Astrocyte of the cerebellum (primary cell): ENCODE measurements around the gene SHC2.
"Not testable (repeated sequence)": the region's sequence is repeated elsewhere in the genome, so short reads cannot be mapped to it uniquely, and the experiment has no call there.

Source experiments
- DNase-seq: peaks from one replicate; pipeline ENCODE4 v3.0.0-alpha.2; 2011; ENCODE audit warnings: low read depth
- H3K4me3 ChIP-seq: 2 replicates; pipeline ENCODE4 v1.5.1; 2011; ENCODE audit warnings: mild to moderate bottlenecking, low read depth, low read length, moderate library complexity
- CTCF ChIP-seq: IDR thresholded peaks from 2 replicates; pipeline ENCODE4 v1.5.1; 2012; ENCODE audit warnings: low read length, low read depth, moderate library complexity, mild to moderate bottlenecking; ENCODE audit errors: missing control alignments
- in situ Hi-C: cut with HindIII; loops from 2 replicates; pipeline ENCODE4 v1.10.0; 2017; ENCODE audit warnings: low sequenced_read_pairs

The SHC2 gene

GRCh38 chr19:426725-427445 is 33.9 kb downstream of the SHC2 start:
- in situ Hi-C loops = no loop called here
- no peak for TF ChIP-seq CTCF
- no peak for DNase-seq

GRCh38 chr19:425056-425455 is 35.8 kb downstream of the SHC2 start:
- H3K4me3 ChIP-seq = no peak overlapping the region
- in situ Hi-C loops = no loop called here
- DNase-seq = no peak
- TF ChIP-seq CTCF = no peak

More at GRCh38 chr19:426725-427445, 33.9 kb downstream of the SHC2 start:
- H3K4me3 ChIP-seq = no peak overlapping the region

- H3K4me3 ChIP-seq = no peak overlapping the region
- in situ Hi-C loops = no loop called here
- no peak for TF ChIP-seq CTCF
- no peak for DNase-seq
Observed at GRCh38 chr19:424546-424945, 36.3 kb downstream of the SHC2 start.

GRCh38 chr19:423691-424466 is 37.0 kb downstream of the SHC2 start:
- no peak for TF ChIP-seq CTCF
- no peak for DNase-seq
- no peak overlapping the region for H3K4me3 ChIP-seq
- in situ Hi-C loops = no loop called here

GRCh38 chr19:422917-423226 is 38.0 kb downstream of the SHC2 start:
- H3K4me3 ChIP-seq, in situ Hi-C loops, DNase-seq: not testable (repeated sequence)

- DNase-seq = no peak
- no peak for TF ChIP-seq CTCF
- in situ Hi-C loops = no loop called here
- no peak overlapping the region for H3K4me3 ChIP-seq
Observed at GRCh38 chr19:422213-422916, 38.5 kb downstream of the SHC2 start.
